Mammary epithelial cell (primary cell): Measurements from ENCODE around the gene RTL1.

Experiments used
- EZH2 ChIP-seq: IDR thresholded peaks from 2 replicates; pipeline ENCODE4 v1.6.1; 2012; ENCODE audit warnings: low read length, inconsistent platforms, borderline replicate concordance
- TF ChIP-seq, protein P1 (sequence below), 2 donors: IDR thresholded peaks in 1 of 2; conservative IDR thresholded peaks in 1 of 2; 2 replicates each; pipeline ENCODE4 v1.5.1; 2011 to 2012; ENCODE audit warnings: inconsistent platforms in 2 of 2, low read length in 2 of 2, mild to moderate bottlenecking in 2 of 2, control low read depth in 1 of 2, low read depth in 1 of 2; ENCODE audit not compliant: insufficient read depth in 1 of 2; ENCODE audit errors: extremely low read depth in 1 of 2

DNA sequence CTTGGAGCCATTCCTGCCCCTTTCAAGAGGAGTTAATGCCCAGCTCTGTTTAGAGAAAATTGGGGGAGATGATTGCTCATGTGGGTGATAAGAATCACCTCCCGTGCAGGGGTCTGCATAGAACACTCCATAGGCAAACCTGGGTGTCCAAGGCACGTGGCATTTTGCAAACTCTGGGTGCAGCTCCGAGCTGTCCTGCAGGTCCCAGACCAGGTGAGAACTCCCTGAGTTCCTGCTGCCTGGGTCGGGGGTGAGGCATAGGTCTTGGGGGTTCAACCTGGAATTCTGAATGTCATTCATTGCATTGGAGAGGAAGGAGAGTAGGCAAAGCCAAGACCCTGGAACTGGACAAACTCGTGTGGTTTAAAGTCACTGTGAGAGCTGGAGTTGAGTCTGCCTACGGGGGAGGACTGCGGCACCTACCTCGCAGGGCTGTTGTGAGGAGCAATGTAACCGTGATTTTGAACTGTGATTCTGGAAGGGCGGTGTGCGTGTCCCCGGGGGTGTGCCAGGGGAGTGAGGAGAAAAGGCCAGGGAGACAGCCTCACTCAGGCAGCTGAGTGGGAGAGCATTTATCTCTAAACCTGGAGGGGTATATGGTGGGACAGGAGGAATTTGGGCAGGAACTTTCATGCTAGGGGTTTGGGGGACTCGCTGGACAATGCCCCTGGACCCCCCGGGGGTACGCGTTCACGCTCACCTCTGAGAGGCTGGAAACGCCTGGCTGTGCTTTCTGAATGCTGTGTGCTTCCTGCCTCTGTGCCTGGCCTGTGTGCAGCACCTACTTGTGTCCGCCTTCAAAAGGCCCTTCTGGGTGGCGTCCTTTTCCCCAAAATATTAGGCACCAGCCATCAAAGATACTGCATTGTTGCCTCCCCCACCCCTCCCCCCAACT is 47.2 kb downstream of the RTL1 start:
- TF ChIP-seq, protein P1, sequence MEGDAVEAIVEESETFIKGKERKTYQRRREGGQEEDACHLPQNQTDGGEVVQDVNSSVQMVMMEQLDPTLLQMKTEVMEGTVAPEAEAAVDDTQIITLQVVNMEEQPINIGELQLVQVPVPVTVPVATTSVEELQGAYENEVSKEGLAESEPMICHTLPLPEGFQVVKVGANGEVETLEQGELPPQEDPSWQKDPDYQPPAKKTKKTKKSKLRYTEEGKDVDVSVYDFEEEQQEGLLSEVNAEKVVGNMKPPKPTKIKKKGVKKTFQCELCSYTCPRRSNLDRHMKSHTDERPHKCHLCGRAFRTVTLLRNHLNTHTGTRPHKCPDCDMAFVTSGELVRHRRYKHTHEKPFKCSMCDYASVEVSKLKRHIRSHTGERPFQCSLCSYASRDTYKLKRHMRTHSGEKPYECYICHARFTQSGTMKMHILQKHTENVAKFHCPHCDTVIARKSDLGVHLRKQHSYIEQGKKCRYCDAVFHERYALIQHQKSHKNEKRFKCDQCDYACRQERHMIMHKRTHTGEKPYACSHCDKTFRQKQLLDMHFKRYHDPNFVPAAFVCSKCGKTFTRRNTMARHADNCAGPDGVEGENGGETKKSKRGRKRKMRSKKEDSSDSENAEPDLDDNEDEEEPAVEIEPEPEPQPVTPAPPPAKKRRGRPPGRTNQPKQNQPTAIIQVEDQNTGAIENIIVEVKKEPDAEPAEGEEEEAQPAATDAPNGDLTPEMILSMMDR (conservative IDR thresholded peaks at IDR 0.05 in 1 of 2, IDR thresholded peaks at IDR 0.05 in 1 of 2; ENCODE audit: extremely low read depth in 1 of 2, insufficient read depth in 1 of 2, low read depth in 1 of 2, low read length in 2 of 2), result no peak
- no peak for TF ChIP-seq EZH2
